ENCODE data around the gene EFCAB7.

Gene EFCAB7

GRCh38 chr1:63603810-63604209 lies 80.5 kb downstream of the EFCAB7 start:
- no peak for TF ChIP-seq CTCF (IDR thresholded peaks at IDR 0.05; ENCODE audit: insufficient read depth, low read length, poor library complexity, severe bottlenecking)
- no peak for TF ChIP-seq EZH2phosphoT487 (conservative IDR thresholded peaks at IDR 0.05; ENCODE audit: low read length)
- no peak overlapping the region for H3K4me2 ChIP-seq (ENCODE audit: low read depth, low read length, poor library complexity, severe bottlenecking)
- H4K20me1 ChIP-seq (ENCODE audit: low read depth, low read length): no peaks in the 10 kb centered on the region
- no peaks in the 10 kb centered on the region for H3K9me3 ChIP-seq (ENCODE audit: insufficient read depth, low read length)
- H2AFZ ChIP-seq (ENCODE audit: low read depth, low read length, severe bottlenecking): no peak overlapping the region
- no peak overlapping the region for H3K27ac ChIP-seq (ENCODE audit: low read depth, low read length)
- no peaks in the 10 kb centered on the region for H3F3A ChIP-seq (ENCODE audit: insufficient read depth)
- H3K9me2 ChIP-seq (replicated peaks; ENCODE audit: insufficient read depth, low read length): no peaks in the 10 kb centered on the region
- no peak overlapping the region for H3K4me3 ChIP-seq (ENCODE audit: insufficient read depth, low read length, poor library complexity, severe bottlenecking)
- H3K79me2 ChIP-seq (ENCODE audit: insufficient read depth, low read length): peaks cover 22% of the 10 kb centered on the region; the same call in 1 of the 2 replicates
- H3K9ac ChIP-seq (ENCODE audit: low read length): no peak overlapping the region
- no peaks in the 10 kb centered on the region for H3K36me3 ChIP-seq (ENCODE audit: low read length)
- no peaks in the 10 kb centered on the region for H3K27me3 ChIP-seq (ENCODE audit: low read length)

GRCh38 chr1:63607322-63607721 lies 84.0 kb downstream of the EFCAB7 start:
- H2AFZ ChIP-seq (ENCODE audit: low read depth, low read length, severe bottlenecking): no peak overlapping the region
- no peak overlapping the region for H3K4me2 ChIP-seq (ENCODE audit: low read depth, low read length, poor library complexity, severe bottlenecking)
- H4K20me1 ChIP-seq (ENCODE audit: low read depth, low read length): no peaks in the 10 kb centered on the region
- no peaks in the 10 kb centered on the region for H3F3A ChIP-seq (ENCODE audit: insufficient read depth)
- no peak overlapping the region for H3K9ac ChIP-seq (ENCODE audit: low read length)
- no peak overlapping the region for H3K27ac ChIP-seq (ENCODE audit: low read depth, low read length)
- no peaks in the 10 kb centered on the region for H3K36me3 ChIP-seq (ENCODE audit: low read length)
- H3K79me2 ChIP-seq (ENCODE audit: insufficient read depth, low read length): peaks cover 27% of the 10 kb centered on the region; the same call in 1 of the 2 replicates
- H3K4me3 ChIP-seq (ENCODE audit: insufficient read depth, low read length, poor library complexity, severe bottlenecking): no peak overlapping the region
- no peaks in the 10 kb centered on the region for H3K9me3 ChIP-seq (ENCODE audit: insufficient read depth, low read length)
- TF ChIP-seq CTCF (IDR thresholded peaks at IDR 0.05; ENCODE audit: insufficient read depth, low read length, poor library complexity, severe bottlenecking) (no peak), EZH2phosphoT487 (conservative IDR thresholded peaks at IDR 0.05; ENCODE audit: low read length) (no peak)
- H3K27me3 ChIP-seq (ENCODE audit: low read length): no peaks in the 10 kb centered on the region
- H3K9me2 ChIP-seq (replicated peaks; ENCODE audit: insufficient read depth, low read length): no peaks in the 10 kb centered on the region

GRCh38 chr1:63611231-63611630 lies 87.9 kb downstream of the EFCAB7 start:
- peaks cover 13% of the 10 kb centered on the region; the same call in 1 of the 2 replicates for H3K79me2 ChIP-seq (ENCODE audit: insufficient read depth, low read length)
- H3K4me3 ChIP-seq (ENCODE audit: insufficient read depth, low read length, poor library complexity, severe bottlenecking): no peak overlapping the region
- no peaks in the 10 kb centered on the region for H3K27me3 ChIP-seq (ENCODE audit: low read length)
- TF ChIP-seq EZH2phosphoT487 (conservative IDR thresholded peaks at IDR 0.05; ENCODE audit: low read length) (no peak), CTCF (IDR thresholded peaks at IDR 0.05; ENCODE audit: insufficient read depth, low read length, poor library complexity, severe bottlenecking) (no peak)
- H3K9ac ChIP-seq (ENCODE audit: low read length): no peak overlapping the region
- H3K9me3 ChIP-seq (ENCODE audit: insufficient read depth, low read length): no peaks in the 10 kb centered on the region
- no peaks in the 10 kb centered on the region; the same call in 1 of the 2 replicates for H4K20me1 ChIP-seq (ENCODE audit: low read depth, low read length)
- H3F3A ChIP-seq (ENCODE audit: insufficient read depth): no peaks in the 10 kb centered on the region
- no peaks in the 10 kb centered on the region for H3K9me2 ChIP-seq (replicated peaks; ENCODE audit: insufficient read depth, low read length)
- H3K4me2 ChIP-seq (ENCODE audit: low read depth, low read length, poor library complexity, severe bottlenecking): no peak overlapping the region
- no peaks in the 10 kb centered on the region for H3K36me3 ChIP-seq (ENCODE audit: low read length)
- H3K27ac ChIP-seq (ENCODE audit: low read depth, low read length): no peak overlapping the region
- H2AFZ ChIP-seq (ENCODE audit: low read depth, low read length, severe bottlenecking): no peak overlapping the region
